HL-60 (cell line): ENCODE data around the gene ZFYVE26.

Source experiments
- GABPA ChIP-seq: IDR thresholded peaks from 2 replicates; pipeline ENCODE4 v1.6.1; 2012; ENCODE audit warnings: low read depth
- POLR2AphosphoS5 ChIP-seq: IDR thresholded peaks from 2 replicates; pipeline ENCODE4 v1.6.1; 2012; ENCODE audit warnings: low read depth
- REST ChIP-seq: IDR thresholded peaks from 2 replicates; pipeline ENCODE4 v1.6.1; 2012; ENCODE audit warnings: low read depth; ENCODE audit not compliant: insufficient replicate concordance
- TF ChIP-seq, protein P1 (sequence below): IDR thresholded peaks from one replicate; pipeline ENCODE4 v1.5.1; 2011; ENCODE audit warnings: low read length, control low read depth, inconsistent platforms; ENCODE audit not compliant: insufficient read depth

DNA sequence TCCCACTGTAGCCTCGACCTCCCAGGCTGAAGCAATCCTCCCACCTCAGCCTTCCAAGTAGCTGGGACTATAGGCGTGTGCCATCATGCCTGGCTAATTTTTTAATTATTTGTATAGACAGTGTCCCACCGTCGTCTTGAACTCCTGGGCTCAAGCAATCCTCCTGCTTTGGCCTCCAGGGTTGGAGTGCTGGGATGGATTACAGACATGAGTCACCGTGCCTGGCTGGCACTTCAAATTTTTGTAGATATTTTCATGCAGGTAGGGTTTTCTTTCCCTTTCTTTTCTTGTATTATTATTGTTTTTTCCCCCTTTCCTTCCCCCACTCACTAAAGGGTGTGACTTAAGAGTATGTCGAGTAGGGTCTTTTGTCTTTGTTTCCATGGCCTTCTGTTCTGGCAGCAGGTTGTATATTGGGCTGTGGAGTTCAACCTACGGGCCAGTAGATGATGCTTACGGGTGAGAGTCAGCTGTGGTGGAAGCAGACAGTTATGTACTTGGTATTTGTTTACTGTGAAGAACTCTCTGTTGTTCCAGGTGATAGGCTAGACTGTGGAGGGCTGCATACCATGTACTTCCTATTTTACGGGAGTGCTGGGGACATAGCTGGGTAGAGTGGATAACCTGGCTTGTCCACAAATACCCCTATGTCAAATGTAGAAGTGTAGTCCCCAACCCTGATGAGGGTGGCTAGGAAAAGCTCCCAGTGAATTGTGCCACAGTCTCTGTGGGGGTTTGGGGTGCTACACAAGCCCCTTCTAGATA lies 33.9 kb upstream of the ZFYVE26 start:
- TF ChIP-seq, protein P1, sequence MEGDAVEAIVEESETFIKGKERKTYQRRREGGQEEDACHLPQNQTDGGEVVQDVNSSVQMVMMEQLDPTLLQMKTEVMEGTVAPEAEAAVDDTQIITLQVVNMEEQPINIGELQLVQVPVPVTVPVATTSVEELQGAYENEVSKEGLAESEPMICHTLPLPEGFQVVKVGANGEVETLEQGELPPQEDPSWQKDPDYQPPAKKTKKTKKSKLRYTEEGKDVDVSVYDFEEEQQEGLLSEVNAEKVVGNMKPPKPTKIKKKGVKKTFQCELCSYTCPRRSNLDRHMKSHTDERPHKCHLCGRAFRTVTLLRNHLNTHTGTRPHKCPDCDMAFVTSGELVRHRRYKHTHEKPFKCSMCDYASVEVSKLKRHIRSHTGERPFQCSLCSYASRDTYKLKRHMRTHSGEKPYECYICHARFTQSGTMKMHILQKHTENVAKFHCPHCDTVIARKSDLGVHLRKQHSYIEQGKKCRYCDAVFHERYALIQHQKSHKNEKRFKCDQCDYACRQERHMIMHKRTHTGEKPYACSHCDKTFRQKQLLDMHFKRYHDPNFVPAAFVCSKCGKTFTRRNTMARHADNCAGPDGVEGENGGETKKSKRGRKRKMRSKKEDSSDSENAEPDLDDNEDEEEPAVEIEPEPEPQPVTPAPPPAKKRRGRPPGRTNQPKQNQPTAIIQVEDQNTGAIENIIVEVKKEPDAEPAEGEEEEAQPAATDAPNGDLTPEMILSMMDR: no peak
- TF ChIP-seq POLR2AphosphoS5: no peak
- no peak for TF ChIP-seq REST
- no peak for TF ChIP-seq GABPA
